Endothelial cell of umbilical vein (primary cell): ENCODE measurements around the gene RNF157. TPM values are rescaled to one million over a fixed set of nuclear protein-coding genes. Genes with fewer than 3 reads are reported as not detected.

Experiments
- BruUV-seq: library from RNA; stranded (reverse); fragments of 400-500 nt; replicated peaks from 2 replicates; lab custom pipeline; 2021; lab: Mats Ljungman, UMichigan
- CTCF ChIA-PET: fragments of 300-600, 350-600 bp; sonication (Branson Sonifier 250); formaldehyde crosslinking; loops from one replicate; lab custom pipeline; 2021; ENCODE audit warnings: antibody characterized with exemption, inconsistent platforms; lab: Charles Lee
- POLR2A ChIA-PET: fragments of 300-600, 350-600 bp; sonication (Branson Sonifier 250); formaldehyde crosslinking; loops from one replicate; lab custom pipeline; 2021; ENCODE audit warnings: antibody characterized with exemption, inconsistent platforms; lab: Charles Lee
- DNase-seq: peaks from one replicate; pipeline ENCODE4 v3.0.0-alpha.2; 2011; ENCODE audit warnings: low read depth, low spot score
- FAIRE-seq: peaks from 2 replicates; lab custom pipeline; 2011; peaks lifted over from hg19 to GRCh38; lab: Jason Lieb, UNC
- H2AFZ ChIP-seq: 2 replicates; pipeline ENCODE4 v1.6.0; 2012; ENCODE audit warnings: low read depth, low read length, control low read depth, inconsistent platforms
- H3K27ac ChIP-seq: 2 replicates; pipeline ENCODE4 v1.5.1; 2011; ENCODE audit warnings: low read depth, mild to moderate bottlenecking, control low read depth, low read length, moderate library complexity; ENCODE audit not compliant: insufficient read depth
- H3K27me3 ChIP-seq, 2 experiments: 2 replicates each; pipeline versions ENCODE4 v1.6.0 to v1.6.1; 2011; ENCODE audit warnings: low read length in 2 of 2, mixed read lengths in 1 of 2; ENCODE audit not compliant: control insufficient read depth in 2 of 2, insufficient read depth in 2 of 2
- H3K36me3 ChIP-seq, 2 experiments: 2 replicates in 1 of 2; 3 replicates in 1 of 2; pipeline ENCODE4 v1.5.1; 2011; ENCODE audit warnings: low read length in 2 of 2, mild to moderate bottlenecking in 1 of 2, moderate library complexity in 1 of 2; ENCODE audit not compliant: control insufficient read depth in 2 of 2, insufficient read depth in 2 of 2; ENCODE audit errors: extremely low read depth in 1 of 2
- H3K4me1 ChIP-seq: 3 replicates; pipeline ENCODE4 v1.5.1; 2011; ENCODE audit warnings: mild to moderate bottlenecking, low read length; ENCODE audit not compliant: control insufficient read depth, insufficient read depth; ENCODE audit errors: extremely low read depth
- H3K4me2 ChIP-seq: 2 replicates; pipeline ENCODE4 v1.6.1; 2011; ENCODE audit warnings: low read length, control low read depth, mixed read lengths; ENCODE audit not compliant: insufficient read depth
- H3K4me3 ChIP-seq, 3 experiments: fragments of 200-600 bp in 1 of 3; sonication (generic), shearing (Covaris generic) in 1 of 3; replicated peaks in 1 of 3; 2 replicates each; pipeline ENCODE4 v1.5.1; 2011 to 2016; ENCODE audit warnings: control low read depth in 3 of 3, low read length in 3 of 3, mild to moderate bottlenecking in 2 of 3, inconsistent platforms in 1 of 3, low read depth in 1 of 3, moderate library complexity in 1 of 3; ENCODE audit not compliant: insufficient read depth in 1 of 3
- H3K79me2 ChIP-seq: 2 replicates; pipeline ENCODE4 v1.6.0; 2012; ENCODE audit warnings: low read length, inconsistent platforms; ENCODE audit not compliant: control insufficient read depth, insufficient read depth
- H3K9ac ChIP-seq: replicated peaks from 2 replicates; pipeline ENCODE3; 2011; ENCODE audit warnings: low read length, control low read depth; ENCODE audit not compliant: insufficient read depth; ENCODE audit errors: extremely low read depth
- H3K9me1 ChIP-seq: replicated peaks from 3 replicates; pipeline ENCODE4 v1.6.0; 2011; ENCODE audit warnings: mild to moderate bottlenecking, low read length; ENCODE audit not compliant: control insufficient read depth, insufficient read depth; ENCODE audit errors: extremely low read depth
- H3K9me3 ChIP-seq: replicated peaks from 2 replicates; pipeline ENCODE4 v1.5.1; 2012; ENCODE audit warnings: low read length, inconsistent platforms; ENCODE audit not compliant: control insufficient read depth, insufficient read depth
- H4K20me1 ChIP-seq: replicated peaks from 2 replicates; pipeline ENCODE3; 2011; ENCODE audit warnings: mild to moderate bottlenecking, low read length; ENCODE audit not compliant: control insufficient read depth, insufficient read depth; ENCODE audit errors: extremely low read depth
- CTCF ChIP-seq, 2 donors: IDR thresholded peaks; 1 replicate in 1 of 2; 2 replicates in 1 of 2; pipeline ENCODE4 v1.5.1; 2011; ENCODE audit warnings: low read length in 2 of 2, mild to moderate bottlenecking in 2 of 2, moderate library complexity in 2 of 2, control low read depth in 1 of 2, inconsistent platforms in 1 of 2, low read depth in 1 of 2; ENCODE audit not compliant: insufficient read depth in 1 of 2; ENCODE audit errors: extremely low read depth in 1 of 2
- EZH2 ChIP-seq: IDR thresholded peaks from 2 replicates; pipeline ENCODE4 v1.6.1; 2012; ENCODE audit warnings: borderline replicate concordance, low read depth, mild to moderate bottlenecking, moderate library complexity, low read length, inconsistent platforms; ENCODE audit not compliant: severe bottlenecking
- FOS ChIP-seq: IDR thresholded peaks from 2 replicates; pipeline ENCODE4 v1.6.1; 2011; ENCODE audit warnings: mild to moderate bottlenecking, low read length, moderate library complexity, borderline replicate concordance; ENCODE audit not compliant: insufficient read depth
- GATA2 ChIP-seq: IDR thresholded peaks from 2 replicates; pipeline ENCODE4 v1.7.0; 2011; ENCODE audit warnings: low read depth, mild to moderate bottlenecking, moderate library complexity, mixed read lengths, low read length; ENCODE audit not compliant: insufficient read length, insufficient read depth
- JUN ChIP-seq: IDR thresholded peaks from 2 replicates; pipeline ENCODE4 v1.6.1; 2011; ENCODE audit warnings: borderline replicate concordance, low read depth; ENCODE audit not compliant: insufficient read length, insufficient read depth
- MYC ChIP-seq: IDR thresholded peaks from one replicate; pipeline ENCODE4 v1.6.1; 2011; ENCODE audit warnings: mild to moderate bottlenecking, low read depth, low read length
- POLR2A ChIP-seq: IDR thresholded peaks from 2 replicates; pipeline ENCODE4 v1.6.1; 2012; ENCODE audit warnings: low read depth, mild to moderate bottlenecking, control low read depth, low read length
- POLR2AphosphoS5 ChIP-seq: IDR thresholded peaks from 2 replicates; pipeline ENCODE4 v1.6.1; 2012; ENCODE audit warnings: low read depth, mild to moderate bottlenecking, control low read depth, low read length, moderate library complexity; ENCODE audit not compliant: insufficient read depth
- dilution Hi-C: fragments of 300-500 bp; cut with MboI; formaldehyde crosslinking; loops from one replicate; pipeline ENCODE4 v1.15.0; 2019; ENCODE audit warnings: low sequenced_read_pairs; ENCODE audit not compliant: extremely low pct_ligation_motif_present
- intact Hi-C: fragments of 100-400 bp; cut with micrococcal nuclease; formaldehyde crosslinking; loops from one replicate; pipeline ENCODE4 v1.10.0; 2022
- polyA plus RNA-seq, 4 experiments: library from polyadenylated mRNA; depleted of rRNA in 3 of 4; stranded (reverse) in 3 of 4; unstranded in 1 of 4; fragments of >200 nt; gene quantifications; 2 replicates each; pipeline versions ENCODE4 v1.2.1 to v1.2.3, GENCODE V29; 2011 to 2012; ENCODE audit warnings: missing spikeins in 1 of 4
- total RNA-seq: library from RNA; stranded (reverse); gene quantifications from 2 replicates; pipeline ENCODE4 v1.2.3, GENCODE V29; 2021
- TF ChIP-seq, protein P1 (sequence below): IDR thresholded peaks from 2 replicates; pipeline ENCODE4 v1.6.1; 2011; ENCODE audit not compliant: insufficient read depth, insufficient read length

The RNF157 gene
- total and polyA plus RNA-seq, 2 donors (not counting 3 experiments of a cell fraction or from before 2014, with no cell fraction given) = 0.07 to 0.86 TPM

DNA sequence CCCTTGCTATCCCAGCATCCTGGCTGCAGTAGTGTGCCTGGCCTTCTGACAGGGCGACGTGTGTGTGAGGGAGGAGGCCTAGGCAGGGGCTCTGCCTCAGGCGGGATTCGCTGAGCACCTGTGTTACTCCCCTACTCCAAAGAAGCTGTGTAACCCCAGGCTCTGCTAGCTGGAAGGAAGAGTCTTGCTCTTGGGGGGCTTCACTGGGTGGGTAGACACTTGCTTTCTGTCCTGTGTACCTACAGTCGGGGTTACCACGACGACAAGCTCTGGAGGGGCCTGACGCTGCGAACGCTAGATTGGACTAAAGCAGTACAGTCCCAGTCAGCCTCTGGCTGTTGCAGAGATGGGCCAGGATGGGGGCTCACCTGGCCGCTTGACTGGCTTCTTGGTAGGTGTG, 146.2 kb downstream of the RNF157 start:
- H3K9ac ChIP-seq = no peak overlapping the region
- H3K4me1 ChIP-seq = peaks cover 10% of the 10 kb centered on the region
- no peaks in the 10 kb centered on the region for H4K20me1 ChIP-seq
- no peaks in the 10 kb centered on the region for H3K9me1 ChIP-seq
- no peaks in the 10 kb centered on the region for H3K9me3 ChIP-seq
- no peak overlapping the region for H3K4me2 ChIP-seq
- peaks cover 8 to 47% of the 10 kb centered on the region in 2 experiments for H3K36me3 ChIP-seq
- dilution Hi-C loops = no loop called here
- DNase-seq (no peak), FAIRE-seq (no peak)
- ChIA-PET CTCF (interaction anchor here (1.4 kb wide), 1 partner anchor 9 kb away, joined by 4 read pairs; the partner anchor contains the start of gene EXOC7), POLR2A (interaction anchor here (0.6 to 0.7 kb wide), 2 partner anchors 24 to 318 kb away, joined by 3 read pairs; no protein-coding TSS in a partner anchor)
- no peaks in the 10 kb centered on the region for H3K27me3 ChIP-seq
- no peak overlapping the region for H3K4me3 ChIP-seq
- intact Hi-C loops = no loop called here
- H3K79me2 ChIP-seq = no peaks in the 10 kb centered on the region
- no peak overlapping the region for H2AFZ ChIP-seq
- no peak overlapping the region for H3K27ac ChIP-seq
- no TSS peak for BruUV-seq
- TF ChIP-seq POLR2AphosphoS5 (no peak), JUN (no peak), POLR2A (no peak), FOS (no peak), CTCF (IDR thresholded peaks at IDR 0.05; ENCODE audit: extremely low read depth in 1 of 2, insufficient read depth in 1 of 2, low read depth in 1 of 2, low read length in 2 of 2) (no peak), EZH2 (no peak), GATA2 (no peak), MYC (no peak)
- TF ChIP-seq, protein P1, sequence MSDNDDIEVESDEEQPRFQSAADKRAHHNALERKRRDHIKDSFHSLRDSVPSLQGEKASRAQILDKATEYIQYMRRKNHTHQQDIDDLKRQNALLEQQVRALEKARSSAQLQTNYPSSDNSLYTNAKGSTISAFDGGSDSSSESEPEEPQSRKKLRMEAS = no peak
